HG03342 (cell line): ENCODE results near the gene DUOXA1.
"Not testable (repeated sequence)": the region's sequence is repeated elsewhere in the genome, so short reads cannot be mapped to it uniquely, and the experiment has no call there.

Experiments used
- ATAC-seq: cut with Tn5 transposase; IDR thresholded peaks from one replicate; pipeline ENCODE4 v1.9.1; 2021; ENCODE audit warnings: mild to moderate bottlenecking, moderate library complexity; ENCODE audit not compliant: unreplicated experiment

Gene DUOXA1

DNA sequence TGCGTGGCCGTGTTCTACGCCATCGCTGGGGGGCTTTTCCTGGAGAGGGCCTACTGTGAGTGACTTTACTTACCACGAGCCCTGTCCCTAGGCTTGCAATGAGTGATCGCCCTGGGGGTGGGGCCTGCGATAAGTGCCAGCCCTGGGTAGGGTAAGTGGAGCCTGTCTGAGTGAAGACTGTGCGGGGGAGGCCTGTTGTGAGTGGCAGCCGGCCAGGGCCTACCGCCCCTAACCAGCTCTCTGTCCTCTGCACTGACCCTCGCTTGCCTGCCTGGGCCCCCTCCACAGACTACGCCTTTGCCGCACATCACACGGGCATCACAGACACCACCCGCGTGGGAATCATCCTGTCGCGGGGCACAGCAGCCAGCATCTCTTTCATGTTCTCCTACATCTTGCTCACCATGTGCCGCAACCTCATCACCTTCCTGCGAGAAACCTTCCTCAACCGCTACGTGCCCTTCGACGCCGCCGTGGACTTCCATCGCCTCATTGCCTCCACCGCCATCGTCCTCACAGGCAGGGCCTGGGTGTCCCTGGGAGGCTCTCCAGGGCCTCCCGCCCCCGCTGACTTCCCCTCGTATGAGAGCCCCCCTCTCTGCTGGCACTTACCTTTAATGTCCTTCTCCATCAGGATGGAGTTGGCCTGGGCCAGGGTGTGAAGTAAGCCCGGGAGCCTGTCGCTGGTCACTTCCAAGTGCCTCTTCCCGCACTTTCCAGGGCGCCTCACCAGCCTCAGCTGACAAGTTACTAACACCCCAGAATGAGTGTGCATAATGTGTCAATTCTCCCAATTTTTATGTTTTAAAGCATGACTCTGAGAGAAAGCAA lies 22.5 kb upstream of the DUOXA1 start:
- no peak for ATAC-seq

DNA sequence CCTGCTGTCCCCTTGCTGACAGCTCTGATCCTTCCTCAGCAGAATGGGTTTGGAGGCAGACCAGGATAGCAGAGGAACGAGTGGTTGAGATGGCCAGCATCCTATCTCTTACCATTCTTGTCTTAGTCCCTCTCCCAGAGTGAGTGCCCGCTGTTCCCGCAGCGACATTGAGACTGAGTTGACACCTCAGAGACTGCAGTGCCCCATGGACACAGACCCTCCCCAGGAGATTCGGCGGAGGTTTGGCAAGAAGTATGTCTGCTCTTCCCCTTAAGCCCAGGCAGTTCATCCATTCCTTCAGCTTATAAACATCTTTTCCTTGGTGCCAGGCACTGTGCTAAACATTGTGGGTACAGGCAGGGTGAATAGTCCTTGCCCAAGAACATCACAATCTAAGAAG lies 21.3 kb upstream of the DUOXA1 start:
- ATAC-seq: no peak

DNA sequence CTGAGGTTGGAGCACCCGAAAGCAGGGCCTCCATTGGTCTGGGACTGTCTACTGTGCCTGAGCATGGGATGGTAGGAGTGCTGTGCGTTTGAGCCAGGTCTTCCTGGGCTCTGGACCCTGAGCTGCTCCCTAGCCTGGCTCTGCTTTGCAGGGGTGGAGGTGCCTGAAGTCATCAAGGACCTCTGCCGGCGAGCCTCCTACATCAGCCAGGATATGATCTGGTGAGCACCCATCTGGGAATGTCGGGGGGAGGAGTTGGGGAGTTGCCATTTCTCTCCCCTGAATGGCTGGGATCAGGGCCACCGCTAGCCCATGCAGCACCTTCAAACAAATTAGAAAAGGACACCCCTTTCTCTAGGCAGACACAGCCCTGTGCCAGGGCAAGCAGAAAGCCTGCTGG lies 20.8 kb upstream of the DUOXA1 start:
- no peak for ATAC-seq

DNA sequence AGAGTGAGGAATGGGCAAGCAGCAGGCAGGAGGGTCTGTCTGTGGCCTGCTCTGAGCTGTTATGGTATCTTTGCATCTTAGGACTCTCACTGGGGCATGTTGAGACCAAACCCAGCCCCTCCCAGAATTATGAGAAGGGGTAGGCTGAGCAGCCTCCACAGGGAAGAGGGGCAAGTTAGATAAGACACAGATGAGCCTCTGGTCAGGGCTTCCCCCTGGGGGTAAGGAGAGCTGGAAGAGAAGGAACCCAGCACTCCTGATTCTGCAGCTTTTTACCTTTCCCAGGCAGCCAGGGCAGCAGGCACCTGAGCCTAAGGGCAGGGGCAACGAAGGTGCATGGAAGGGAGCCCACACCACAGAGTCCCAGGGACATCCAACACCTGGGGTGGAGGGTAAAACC lies 19.4 kb upstream of the DUOXA1 start:
- no peak for ATAC-seq

DNA sequence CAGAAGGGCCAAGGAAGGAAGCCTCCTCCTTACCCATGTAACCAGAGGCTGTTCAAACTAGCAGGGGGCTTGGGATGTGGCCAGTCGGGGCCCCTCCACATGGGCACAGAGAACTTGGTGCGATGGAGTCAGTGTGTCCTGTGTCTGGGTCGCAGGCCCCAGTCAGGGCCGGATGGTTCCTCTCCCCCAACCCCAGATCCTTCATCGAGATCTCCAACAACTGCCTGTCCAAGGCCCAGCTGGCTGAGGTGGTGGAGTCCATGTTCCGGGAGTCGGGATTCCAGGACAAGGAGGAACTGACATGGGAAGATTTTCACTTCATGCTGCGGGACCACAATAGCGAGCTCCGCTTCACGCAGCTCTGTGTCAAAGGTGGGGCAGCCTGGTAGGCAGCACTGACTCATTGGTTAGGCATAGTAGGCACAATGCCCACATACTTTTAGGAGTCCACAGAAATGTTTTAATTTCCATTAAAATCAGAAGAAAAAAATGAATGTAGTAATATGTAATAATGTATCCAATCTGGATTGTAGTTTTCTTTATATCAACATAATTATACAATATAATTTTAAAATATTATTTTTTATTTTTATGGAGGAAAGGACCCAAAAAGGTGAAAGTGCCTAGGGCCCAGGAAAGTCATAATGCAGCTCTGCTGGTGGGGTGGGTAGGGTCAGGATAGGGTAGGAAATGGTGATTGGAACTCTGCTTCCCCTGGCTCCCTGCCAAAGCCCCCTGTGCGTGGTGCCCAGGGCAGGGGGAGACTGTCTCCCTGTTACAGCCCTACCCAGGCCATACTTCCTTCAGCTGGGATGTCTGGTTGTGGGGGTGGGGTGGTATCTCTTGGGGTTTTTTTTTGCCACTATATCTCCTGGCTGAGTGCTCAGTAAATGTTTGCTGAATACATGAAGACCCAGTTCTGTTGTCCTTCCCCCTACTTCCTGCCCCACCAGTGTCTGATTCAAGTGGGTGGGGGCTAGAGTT lies 18.7 kb upstream of the DUOXA1 start:
- no peak for ATAC-seq

DNA sequence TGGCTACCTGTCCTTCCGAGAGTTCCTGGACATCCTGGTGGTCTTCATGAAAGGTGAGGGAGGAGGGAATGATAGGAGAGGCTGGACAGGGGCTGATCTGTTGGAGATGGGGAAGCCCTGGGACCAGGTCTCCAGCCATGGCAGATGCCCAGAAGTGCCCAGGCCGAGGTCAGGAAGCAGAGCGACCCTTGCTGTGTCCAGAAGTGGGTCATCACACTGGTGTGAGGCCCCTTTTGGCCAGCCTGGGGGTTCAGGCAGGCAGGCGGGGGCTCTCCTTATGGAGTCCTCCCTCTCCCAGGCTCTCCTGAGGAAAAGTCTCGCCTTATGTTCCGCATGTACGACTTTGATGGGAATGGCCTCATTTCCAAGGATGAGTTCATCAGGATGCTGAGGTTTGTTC lies 17.9 kb upstream of the DUOXA1 start:
- ATAC-seq: no peak

DNA sequence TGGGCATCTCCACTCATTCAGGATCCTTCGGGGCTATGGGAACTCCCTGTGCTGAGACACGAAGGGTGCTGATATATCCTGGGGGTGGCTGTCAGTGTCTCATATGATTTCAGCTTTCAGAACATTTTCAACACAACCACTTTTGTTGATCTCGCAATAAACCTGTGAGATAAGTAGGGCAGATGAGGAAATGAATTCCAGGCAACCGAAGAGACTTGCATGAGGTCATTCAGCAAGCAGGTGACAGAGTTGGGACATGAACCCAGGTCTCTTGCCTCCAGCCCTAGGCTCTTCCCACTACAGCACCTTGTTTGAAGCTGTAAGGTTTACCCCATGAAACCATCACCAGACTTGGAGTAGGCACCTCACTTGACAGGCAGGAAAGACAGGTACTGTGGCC lies 16.7 kb upstream of the DUOXA1 start:
- ATAC-seq: no peak

DNA sequence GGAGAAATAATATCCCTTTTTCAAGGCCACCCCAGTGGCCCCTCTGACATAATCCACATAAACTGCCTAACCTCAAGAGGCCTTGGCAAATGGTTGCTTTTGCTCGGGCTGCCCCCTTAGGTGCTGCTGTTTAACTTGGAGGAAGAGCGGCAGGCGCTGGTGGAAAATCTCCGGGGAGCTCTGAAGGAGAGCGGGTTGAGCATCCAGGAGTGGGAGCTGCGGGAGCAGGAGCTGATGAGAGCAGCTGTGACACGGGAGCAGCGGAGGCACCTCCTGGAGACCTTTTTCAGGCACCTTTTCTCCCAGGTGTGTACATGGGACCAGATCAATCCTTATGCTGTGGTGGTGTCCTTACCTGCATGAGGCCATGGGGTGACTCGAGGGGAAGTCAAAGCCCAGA lies 15.1 kb upstream of the DUOXA1 start:
- no peak for ATAC-seq

DNA sequence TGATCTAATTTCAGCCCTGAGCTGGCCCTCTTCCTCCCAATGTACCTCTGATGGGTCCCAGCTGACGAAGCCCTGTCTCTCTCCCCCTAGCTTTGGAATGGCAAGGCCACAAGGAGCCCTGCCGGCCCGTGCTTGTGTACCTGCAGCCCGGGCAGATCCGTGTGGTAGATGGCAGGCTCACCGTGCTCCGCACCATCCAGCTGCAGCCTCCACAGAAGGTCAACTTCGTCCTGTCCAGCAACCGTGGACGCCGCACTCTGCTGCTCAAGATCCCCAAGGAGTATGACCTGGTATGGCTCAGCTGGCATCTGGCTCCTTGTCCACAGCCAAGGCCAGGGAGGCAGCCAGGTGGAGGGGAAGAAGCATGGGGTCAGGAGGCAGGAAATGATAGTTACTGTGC lies 14.3 kb upstream of the DUOXA1 start:
- no peak for ATAC-seq

DNA sequence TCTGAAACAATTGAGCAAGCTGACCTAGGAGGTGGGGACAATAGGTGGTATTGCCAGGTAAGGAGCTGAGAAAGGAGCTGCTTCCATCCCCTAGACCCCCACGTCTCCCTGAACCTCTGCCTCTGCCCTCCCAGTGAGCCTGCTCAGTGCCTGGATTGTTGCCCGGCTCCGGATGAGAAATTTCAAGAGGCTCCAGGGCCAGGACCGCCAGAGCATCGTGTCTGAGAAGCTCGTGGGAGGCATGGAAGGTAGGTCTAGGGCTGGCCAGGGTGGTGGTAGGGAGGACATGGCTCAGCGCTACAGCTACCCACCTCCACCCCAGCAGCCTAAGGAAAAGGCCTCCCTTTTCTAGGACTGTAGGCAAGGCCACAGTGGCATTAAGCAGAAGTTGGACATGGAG lies 13.4 kb upstream of the DUOXA1 start:
- no peak for ATAC-seq

DNA sequence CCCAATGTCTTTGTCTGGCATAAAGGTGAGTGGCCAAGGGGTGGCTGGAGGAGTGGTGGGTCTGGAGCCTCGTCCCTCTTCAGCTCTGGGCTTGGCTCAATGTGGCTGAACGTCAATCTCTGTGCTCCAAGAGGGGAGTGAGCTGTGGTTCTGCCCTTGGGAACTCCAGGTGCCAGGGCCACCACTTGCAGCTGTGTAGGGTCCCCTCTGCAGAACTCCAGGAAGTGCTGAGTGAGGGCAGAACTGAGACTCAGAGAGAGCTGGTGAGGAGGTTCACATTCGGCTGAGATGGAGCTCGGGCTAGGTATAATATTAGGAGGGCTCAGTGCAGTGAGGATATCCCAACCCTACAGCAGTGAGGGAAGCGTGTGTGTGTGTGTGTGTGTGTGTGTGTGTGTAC lies 11.7 kb upstream of the DUOXA1 start:
- ATAC-seq: no peak

DNA sequence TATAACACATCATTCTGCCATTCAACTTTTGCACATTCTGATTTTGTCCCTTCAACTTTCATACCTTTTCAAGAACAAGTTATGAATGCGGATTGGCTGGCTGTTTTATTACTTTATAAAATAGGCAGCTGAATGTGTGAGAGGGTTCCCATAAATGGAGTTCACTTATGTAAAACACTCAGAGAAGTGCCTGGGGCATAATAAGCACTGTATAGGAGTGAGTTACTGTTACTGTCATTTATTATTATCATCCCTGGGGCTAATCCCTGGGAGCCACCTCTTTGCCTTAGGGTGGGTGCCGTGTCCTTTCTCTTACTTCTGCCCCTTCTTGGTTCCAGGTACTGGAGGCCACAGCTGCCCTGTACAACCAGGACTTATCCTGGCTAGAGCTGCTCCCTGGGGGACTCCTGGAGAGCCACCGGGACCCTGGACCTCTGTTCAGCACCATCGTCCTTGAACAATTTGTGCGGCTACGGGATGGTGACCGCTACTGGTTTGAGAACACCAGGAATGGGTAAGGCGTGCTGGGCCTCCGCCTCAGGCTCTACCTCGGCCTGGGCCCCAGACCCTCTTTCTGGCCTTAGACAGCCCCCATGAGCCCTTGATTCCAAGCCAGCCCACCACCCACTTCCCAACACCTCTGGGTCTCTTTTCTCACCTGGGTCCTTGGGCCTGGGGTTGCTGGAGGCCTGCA lies 11.0 kb upstream of the DUOXA1 start:
- ATAC-seq: no peak

DNA sequence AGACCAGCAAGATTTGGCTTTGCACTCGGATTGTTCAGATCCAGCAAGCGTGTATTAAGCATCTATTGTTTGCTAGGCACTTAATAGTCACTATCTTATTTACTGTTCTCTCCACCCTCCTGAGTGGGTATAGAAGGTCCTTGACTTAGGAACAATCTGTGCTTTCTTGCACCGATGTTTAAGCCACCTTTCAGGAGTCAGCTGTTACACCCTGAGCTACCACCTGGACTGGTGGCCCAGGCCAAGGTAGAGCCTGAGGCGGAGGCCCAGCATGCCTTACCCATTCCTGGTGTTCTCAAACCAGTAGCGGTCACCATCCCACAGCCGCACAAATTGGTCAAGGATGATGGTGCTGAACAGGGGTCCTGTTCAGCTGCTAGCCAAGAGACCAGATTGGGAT lies 10.1 kb upstream of the DUOXA1 start:
- ATAC-seq: no peak

DNA sequence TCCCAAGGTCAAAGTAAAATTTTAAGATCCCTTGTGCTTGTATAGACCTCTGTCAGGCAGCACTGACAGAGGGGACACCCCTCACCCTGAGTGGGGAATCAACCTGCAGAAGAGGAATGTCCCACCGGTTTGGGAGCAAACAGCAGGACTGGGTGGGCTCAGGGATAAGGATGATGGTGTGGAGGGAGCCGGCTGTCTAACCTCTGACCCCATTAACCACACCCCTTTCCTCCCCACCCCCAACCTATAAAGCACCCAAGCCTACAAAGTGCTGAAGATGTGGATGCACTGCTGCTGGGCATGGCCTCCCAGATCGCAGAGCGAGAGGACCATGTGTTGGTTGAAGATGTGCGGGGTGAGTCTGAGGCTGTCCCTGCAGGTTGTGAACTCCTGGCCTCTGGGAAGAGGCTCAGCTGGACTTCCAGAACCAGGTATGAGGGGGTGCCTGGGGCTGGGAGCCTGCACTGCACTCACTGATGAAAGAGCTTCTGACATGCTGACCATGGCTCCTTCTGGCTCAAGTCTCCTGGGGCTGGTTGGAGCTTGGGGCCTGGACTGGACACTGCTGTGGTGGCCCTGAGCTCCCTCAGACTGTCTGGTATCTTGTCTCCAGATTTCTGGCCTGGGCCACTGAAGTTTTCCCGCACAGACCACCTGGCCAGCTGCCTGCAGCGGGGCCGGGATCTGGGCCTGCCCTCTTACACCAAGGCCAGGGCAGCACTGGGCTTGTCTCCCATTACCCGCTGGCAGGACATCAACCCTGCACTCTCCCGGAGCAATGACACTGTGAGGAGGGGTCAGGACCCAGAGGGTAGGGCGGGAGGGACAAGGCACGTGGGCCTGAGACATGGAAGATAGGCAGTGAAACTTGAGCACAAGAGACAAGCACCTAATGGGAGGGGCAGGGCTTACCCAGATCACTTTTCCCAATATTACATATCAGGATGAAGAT lies 9.4 kb upstream of the DUOXA1 start:
- ATAC-seq: no peak

DNA sequence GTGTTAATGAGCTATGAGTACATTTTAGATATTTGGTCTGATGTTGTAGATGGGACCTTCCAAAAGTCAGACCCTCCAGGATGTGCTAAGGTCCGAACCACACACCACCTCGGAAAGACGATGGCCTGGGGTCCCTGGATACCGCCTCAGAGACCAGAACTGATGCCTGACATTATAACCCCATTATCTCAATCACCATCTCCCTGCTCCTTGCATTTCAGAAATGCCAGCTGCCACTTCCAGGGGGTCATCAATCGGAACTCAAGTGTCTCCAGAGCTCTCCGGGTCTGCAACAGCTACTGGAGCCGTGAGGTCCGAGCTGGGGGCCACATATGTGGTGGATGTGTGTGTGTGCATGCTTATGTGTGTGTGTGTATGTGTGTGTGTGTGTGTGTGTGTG lies 8.0 kb upstream of the DUOXA1 start:
- ATAC-seq: no peak

DNA sequence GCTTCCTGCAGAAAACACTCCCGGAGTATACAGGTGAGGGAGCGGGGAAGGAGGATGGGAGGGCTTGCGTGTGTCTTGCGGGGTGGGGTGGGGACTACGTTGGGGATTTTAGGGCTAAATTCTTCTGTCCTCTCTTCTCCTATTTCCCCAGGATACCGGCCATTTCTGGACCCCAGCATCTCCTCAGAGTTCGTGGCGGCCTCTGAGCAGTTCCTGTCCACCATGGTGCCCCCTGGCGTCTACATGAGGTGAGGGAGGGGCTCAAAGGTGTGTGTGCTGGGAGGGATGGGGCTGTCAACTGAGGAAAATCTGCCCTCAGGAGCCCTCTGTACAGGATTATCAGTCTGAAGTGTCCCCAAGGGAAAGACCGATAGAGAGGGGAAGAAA lies 6.7 kb upstream of the DUOXA1 start:
- no peak for ATAC-seq

DNA sequence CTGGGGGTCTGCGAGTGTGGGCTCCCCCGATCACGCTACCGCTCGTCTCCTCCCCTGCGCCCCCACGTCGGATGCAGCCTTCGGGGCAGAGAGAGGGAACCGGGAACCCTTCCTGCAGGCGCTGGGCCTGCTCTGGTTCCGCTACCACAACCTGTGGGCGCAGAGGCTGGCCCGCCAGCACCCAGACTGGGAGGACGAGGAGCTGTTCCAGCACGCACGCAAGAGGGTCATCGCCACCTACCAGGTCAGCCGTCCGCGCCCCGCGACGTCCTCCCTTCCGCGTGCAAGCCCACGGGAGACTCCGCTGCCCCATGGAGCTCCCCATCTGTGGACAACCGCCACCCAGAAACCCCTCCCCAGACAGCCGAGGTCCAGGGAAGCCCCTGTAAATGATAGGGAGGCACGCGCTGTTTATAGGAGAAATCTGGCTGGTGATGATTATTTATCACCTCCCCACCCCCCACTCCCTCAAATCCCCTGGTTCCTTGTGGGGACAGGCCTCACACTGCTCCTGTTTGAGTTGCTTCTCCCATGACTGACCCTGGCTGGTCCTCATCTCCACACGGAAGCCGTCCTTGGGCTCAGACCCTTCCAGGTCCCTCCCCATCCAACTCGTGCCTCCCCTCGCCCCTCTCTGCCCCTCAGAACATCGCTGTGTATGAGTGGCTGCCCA lies 6.2 kb upstream of the DUOXA1 start:
- not testable (repeated sequence) for ATAC-seq

DNA sequence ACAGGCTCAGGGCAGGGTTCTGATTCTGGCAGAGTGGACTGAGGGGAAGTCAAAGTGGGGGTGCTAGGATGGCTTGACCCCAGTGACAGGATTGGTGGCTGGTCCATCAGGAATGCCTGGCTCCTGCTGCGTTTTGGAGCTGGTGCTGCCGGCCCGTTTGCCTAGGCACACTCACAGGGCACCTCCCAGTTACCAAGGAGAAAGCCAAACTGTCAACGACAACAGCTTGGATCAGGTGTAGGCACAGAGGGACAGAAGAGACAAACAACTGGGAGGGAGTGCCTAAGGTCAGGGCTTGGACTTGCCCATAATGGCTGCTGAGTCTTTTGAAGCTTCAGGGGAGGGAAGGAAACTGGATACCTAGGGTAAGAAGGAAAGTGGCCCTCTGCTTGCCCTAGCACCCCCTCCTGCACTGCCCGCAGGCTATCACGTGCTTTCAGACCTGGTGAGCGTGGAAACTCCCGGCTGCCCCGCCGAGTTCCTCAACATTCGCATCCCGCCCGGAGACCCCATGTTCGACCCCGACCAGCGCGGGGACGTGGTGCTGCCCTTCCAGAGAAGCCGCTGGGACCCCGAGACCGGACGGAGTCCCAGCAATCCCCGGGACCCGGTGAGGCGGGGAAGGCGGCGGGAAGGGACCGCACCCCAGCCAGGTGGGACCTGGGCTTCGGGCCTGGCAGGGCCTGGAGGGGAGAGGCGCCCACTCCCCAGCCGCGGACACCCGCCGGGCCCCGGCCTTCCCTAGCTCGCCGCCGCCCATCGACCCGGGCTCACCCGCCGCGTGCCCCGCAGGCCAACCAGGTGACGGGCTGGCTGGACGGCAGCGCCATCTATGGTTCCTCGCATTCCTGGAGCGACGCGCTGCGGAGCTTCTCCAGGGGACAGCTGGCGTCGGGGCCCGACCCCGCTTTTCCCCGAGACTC lies 5.3 kb upstream of the DUOXA1 start:
- no peak for ATAC-seq

DNA sequence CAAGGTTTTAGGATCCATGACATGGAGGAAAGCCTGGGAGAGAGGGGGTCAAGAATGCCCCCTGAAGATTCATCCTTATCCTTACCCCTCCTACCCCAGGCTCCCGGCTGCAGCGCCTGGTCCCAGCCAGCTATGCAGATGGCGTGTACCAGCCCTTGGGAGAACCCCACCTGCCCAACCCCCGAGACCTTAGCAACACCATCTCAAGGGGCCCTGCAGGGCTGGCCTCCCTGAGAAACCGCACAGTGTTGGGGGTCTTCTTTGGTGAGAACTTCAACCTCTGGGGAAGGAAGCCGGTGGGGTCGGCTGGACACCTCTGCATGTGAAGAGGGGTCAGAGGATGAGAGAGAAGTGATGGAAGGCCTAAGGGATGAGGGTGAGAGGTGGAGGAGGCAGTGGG lies 4.4 kb upstream of the DUOXA1 start:
- no peak for ATAC-seq
